AG08395 (cell line): ENCODE data around the gene DCAKD.

Experiments
- DNase-seq: peaks from one replicate; pipeline ENCODE4 v3.0.0; 2012; ENCODE audit warnings: mixed read lengths, low spot score

Gene DCAKD

GRCh38 chr17:44999433-44999832, 52.0 kb downstream of the DCAKD start:
- no peak for DNase-seq

DNA sequence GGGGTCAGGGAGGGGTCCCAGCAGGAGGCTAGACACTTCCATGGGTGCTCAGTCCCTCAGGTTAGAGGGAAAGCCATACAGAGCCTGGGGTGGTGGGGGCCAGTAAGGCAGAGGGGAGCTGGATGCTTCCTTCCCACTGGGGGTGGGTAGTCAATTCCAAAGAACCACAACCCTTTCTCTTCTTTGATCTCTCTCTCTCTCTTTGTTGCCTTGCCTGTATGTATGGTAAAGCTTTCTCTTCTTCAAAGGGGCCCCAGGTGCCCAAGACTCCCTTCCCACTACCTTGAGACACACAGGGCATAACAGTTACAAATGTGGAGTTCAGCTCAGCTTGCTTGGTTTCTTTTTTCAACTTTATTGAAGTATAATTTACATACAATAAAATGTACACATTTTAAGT, 52.8 kb downstream of the DCAKD start:
- DNase-seq = no peak

GRCh38 chr17:44997733-44998520, 53.5 kb downstream of the DCAKD start:
- DNase-seq = no peak

DNA sequence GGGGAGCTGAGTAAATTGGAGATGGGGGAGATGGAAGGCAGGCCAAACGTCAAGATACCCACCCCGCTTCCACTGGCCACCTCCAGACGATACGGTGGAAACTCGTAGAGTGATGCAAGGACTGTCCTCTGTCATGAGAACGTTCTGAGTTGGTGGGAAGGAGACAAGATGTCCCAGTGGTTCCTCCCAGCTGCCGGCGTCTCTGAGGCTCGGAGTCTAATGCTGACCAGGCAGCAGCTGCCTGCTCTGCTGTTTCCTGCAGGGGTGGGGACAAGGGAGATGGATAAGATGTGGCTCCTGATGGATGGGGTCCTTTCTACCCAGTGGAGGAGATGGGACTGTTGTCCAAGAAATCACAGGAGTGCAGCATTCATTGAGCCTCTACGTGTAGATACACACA, 55.1 kb downstream of the DCAKD start:
- DNase-seq = no peak

DNA sequence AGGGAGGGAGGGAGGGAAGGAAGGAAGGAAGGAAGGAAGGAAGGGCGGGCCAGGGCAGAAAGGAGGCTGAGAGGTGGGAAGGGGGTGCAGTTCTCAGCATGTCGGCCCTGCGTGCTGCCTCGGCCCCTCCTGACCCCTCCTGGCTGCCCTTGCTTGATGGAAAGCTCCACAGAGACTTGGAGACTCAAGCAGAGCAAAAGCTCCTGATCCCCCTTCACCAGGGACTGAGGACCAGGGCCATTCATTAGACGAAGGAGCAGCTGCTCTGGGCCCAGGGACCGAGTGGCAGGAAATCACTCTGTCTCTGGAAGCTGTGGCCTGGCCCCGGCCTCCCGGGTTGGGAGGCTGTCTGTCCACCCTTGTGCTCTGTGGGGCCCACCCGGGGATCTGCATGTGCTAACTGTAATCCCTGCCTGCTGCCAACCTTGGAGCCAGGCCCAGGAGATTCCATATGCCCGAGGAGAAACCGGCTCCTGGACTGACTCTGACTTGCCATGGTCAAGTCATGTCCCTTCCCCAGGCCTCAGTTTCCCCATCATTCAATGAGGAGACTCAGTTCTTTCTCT, 55.9 kb downstream of the DCAKD start:
- no peak for DNase-seq

DNA sequence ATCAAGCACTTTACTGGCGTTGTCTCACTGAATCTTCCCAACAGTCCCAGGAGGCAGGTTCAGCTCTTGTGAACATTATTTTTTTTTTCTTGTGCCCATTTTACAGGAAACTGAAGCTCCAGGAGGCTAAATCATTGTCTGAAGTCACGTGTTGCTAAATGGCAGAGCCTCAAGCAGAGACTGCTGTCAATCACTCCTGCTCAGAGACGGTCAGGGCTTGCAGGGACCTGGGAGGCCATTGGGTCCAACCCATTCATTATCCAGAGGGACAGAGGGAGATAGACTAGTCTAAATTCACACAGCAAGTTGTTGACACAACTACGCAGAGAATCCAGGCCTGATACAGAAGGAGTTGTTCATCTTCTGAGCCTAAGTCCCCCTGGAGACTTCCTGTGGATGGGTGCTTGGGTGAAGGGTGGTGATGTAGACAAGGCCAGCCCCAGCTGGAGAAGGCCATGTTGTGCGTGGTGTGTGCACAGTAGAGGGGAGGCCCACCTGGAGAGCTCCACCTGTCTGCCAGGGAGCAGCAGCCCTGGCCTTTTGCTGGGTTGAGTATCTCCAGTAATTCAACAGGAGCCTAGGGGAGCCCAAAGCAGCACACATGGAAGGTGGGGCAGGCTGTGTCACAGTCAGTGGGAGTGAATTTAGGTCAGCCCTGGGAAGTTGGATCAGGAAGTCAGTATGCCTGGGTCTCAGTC, 59.0 kb downstream of the DCAKD start:
- no peak for DNase-seq

DNA sequence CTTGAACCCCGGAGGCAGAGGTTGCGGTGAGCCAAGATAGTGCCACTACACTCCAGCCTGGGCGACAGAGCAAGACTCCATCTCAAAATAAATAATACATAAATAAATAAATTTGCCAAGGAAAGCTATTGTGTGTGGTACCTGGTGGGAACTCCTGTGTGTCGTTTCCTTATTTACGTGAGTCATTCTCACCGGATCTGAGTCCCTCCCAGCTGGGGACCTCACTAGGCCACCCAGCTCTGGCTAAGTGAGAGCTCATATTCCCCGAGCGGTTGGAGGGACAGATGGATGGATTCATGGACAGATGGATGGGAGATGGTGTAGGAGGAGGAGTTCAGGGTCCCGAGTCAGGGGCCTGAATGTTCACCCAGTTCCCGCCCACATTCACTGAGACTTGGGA, 60.4 kb downstream of the DCAKD start:
- no peak for DNase-seq

GRCh38 chr17:44989552-44990138, 61.8 kb downstream of the DCAKD start:
- DNase-seq = no peak

- no peak for DNase-seq
Measured at GRCh38 chr17:44988044-44988942, 63.1 kb downstream of the DCAKD start.

GRCh38 chr17:44983563-44983962, 67.9 kb downstream of the DCAKD start:
- DNase-seq = no peak

- no peak for DNase-seq
Measured at GRCh38 chr17:44982113-44982702, 69.2 kb downstream of the DCAKD start.

DNA sequence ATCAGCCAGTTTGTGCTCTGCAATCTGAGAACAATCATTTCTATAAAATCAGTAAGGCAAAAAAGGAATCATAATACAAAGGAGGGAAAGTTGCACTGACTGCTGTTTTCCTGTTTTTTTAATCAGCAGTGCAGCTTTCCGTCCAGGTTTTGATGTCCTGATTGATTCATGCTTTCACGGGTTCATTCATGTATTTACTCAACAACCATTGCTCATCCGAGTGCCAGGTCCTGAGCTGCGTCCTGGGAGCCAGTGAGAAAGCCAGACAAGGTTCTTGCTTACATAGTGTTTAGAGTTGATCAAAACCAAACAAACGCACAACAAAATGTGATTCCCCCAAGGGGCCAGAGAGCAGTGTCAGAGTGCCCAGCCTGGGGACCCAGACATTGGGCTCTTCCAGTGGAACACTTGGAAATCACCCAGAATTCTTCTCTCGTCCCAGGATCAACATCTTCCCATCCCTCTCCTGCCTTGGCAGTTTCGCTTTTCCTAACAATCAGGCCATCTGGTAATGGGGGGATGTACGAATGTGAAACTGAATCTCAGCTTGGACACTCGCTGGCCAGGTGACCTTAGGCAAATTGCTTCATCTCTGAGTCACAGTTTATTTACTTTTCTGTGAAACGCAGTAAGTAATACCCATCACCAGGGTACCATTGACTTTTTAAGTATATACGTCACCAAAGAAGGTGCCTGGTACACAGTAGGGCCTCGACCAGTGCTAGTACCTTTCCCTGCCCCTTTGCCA, 70.0 kb downstream of the DCAKD start:
- no peak for DNase-seq

GRCh38 chr17:44979426-44979995, 71.9 kb downstream of the DCAKD start:
- no peak for DNase-seq

GRCh38 chr17:44978807-44979206, 72.6 kb downstream of the DCAKD start:
- DNase-seq = no peak

- DNase-seq = no peak
Measured at GRCh38 chr17:44977814-44978550, 73.5 kb downstream of the DCAKD start.

GRCh38 chr17:44977065-44977464, 74.4 kb downstream of the DCAKD start:
- DNase-seq = no peak

- no peak for DNase-seq
Measured at GRCh38 chr17:44976206-44976605, 75.2 kb downstream of the DCAKD start.
